GM20000 (cell line): ENCODE measurements around the gene WNT5A.

ENCODE experiments used
- DNase-seq: peaks from one replicate; pipeline ENCODE4 v3.0.0; 2012; ENCODE audit warnings: low spot score
- CTCF ChIP-seq: IDR thresholded peaks from 2 replicates; pipeline ENCODE4 v1.5.1; 2012; ENCODE audit warnings: mild to moderate bottlenecking, control low read depth; ENCODE audit errors: extremely low read depth, missing control alignments

Gene WNT5A

GRCh38 chr3:55484801-55485791, 2.0 kb downstream of the WNT5A start:
- TF ChIP-seq CTCF: peak; percentile 51
- DNase-seq: peak; percentile 92

- DNase-seq: no peak
- no peak for TF ChIP-seq CTCF
Observed at GRCh38 chr3:55484191-55484689, 2.9 kb downstream of the WNT5A start.

- DNase-seq: no peak
- TF ChIP-seq CTCF: no peak
Observed at GRCh38 chr3:55483196-55484095, 3.7 kb downstream of the WNT5A start.

GRCh38 chr3:55482496-55483195, 4.5 kb downstream of the WNT5A start:
- no peak for TF ChIP-seq CTCF
- DNase-seq: no peak

- no peak for DNase-seq
- TF ChIP-seq CTCF: no peak
Observed at GRCh38 chr3:55481744-55482495, 5.2 kb downstream of the WNT5A start.

- TF ChIP-seq CTCF: no peak
- no peak for DNase-seq
Observed at GRCh38 chr3:55480911-55481743, 6.0 kb downstream of the WNT5A start.
